K562 (cell line): ENCODE results near the gene SEMA5A. TPM values are rescaled to one million over a fixed set of nuclear protein-coding genes. Genes with fewer than 3 reads are reported as not detected.

Source experiments
- ATAC-seq: fragments of 200-7000 bp; cut with Tn5 transposase; 3 replicates; pipeline ENCODE4 v1.9.1; 2020; ENCODE audit warnings: moderate library complexity
- BruUV-seq: library from RNA; stranded (reverse); fragments of 400-500 nt; replicated peaks from 2 replicates; lab custom pipeline; 2021; lab: Mats Ljungman, UMichigan
- CTCF ChIA-PET: fragments of 300-600 bp; formaldehyde crosslinking; extraction: SDS; loops from one replicate; lab custom pipeline; 2021; ENCODE audit warnings: low intra/inter-chr PET ratio; lab: Yijun Ruan, JAX
- POLR2A ChIA-PET: fragments of 300-600, 350-650 bp; sonication (Branson Sonifier 250); formaldehyde crosslinking; extraction: SDS; loops from one replicate; lab custom pipeline; 2021; ENCODE audit warnings: antibody characterized with exemption, inconsistent platforms; lab: Yijun Ruan, JAX
- DNase-seq, 4 experiments: peaks; one replicate each; pipeline versions ENCODE4 v3.0.0 to v3.0.0-alpha.2; 2011 to 2018; ENCODE audit warnings: low spot score in 3 of 4, mixed read lengths in 3 of 4; ENCODE audit errors: extremely low read depth in 1 of 4
- FAIRE-seq: peaks from 2 replicates; lab custom pipeline; 2011; peaks lifted over from hg19 to GRCh38; lab: Jason Lieb, UNC
- H2AFZ ChIP-seq: 2 replicates; pipeline ENCODE4 v1.6.0; 2011; ENCODE audit warnings: low read depth, low read length, control low read depth, inconsistent platforms
- H3K27ac ChIP-seq: fragments of 200-600 bp; 3 replicates; pipeline ENCODE4 v1.8.0; 2011; ENCODE audit warnings: low read depth, mild to moderate bottlenecking, control low read depth, inconsistent platforms, low read length, moderate library complexity, mixed read lengths; ENCODE audit errors: extremely low read depth
- H3K27me3 ChIP-seq, 2 experiments: fragments of 300-600 bp in 1 of 2; 2 replicates in 1 of 2; 3 replicates in 1 of 2; pipeline versions ENCODE4 v1.6.0 to v1.8.0; 2011; ENCODE audit warnings: inconsistent platforms in 2 of 2, low read length in 2 of 2, mild to moderate bottlenecking in 1 of 2, mixed read lengths in 1 of 2, moderate library complexity in 1 of 2; ENCODE audit not compliant: control insufficient read depth in 2 of 2, insufficient read depth in 2 of 2
- H3K36me3 ChIP-seq: fragments of 300-600 bp; 3 replicates; pipeline ENCODE4 v1.8.0; 2011; ENCODE audit warnings: mild to moderate bottlenecking, low read length, inconsistent platforms; ENCODE audit not compliant: control insufficient read depth, insufficient read depth
- H3K4me1 ChIP-seq, 2 experiments: fragments of 200-600 bp in 1 of 2; replicated peaks in 1 of 2; 2 replicates in 1 of 2; 3 replicates in 1 of 2; pipeline versions ENCODE4 v1.5.1 to v1.8.0; 2011; ENCODE audit warnings: inconsistent platforms in 2 of 2, low read length in 2 of 2, mild to moderate bottlenecking in 1 of 2, mixed read lengths in 1 of 2, moderate library complexity in 1 of 2; ENCODE audit not compliant: control insufficient read depth in 2 of 2, insufficient read depth in 2 of 2
- H3K4me2 ChIP-seq: 2 replicates; pipeline ENCODE4 v1.6.1; 2011; ENCODE audit warnings: low read length, control low read depth, inconsistent platforms, mixed read lengths; ENCODE audit not compliant: insufficient read depth
- H3K4me3 ChIP-seq: fragments of 200-600 bp; sonication (generic), shearing (Covaris generic); 2 replicates; pipeline ENCODE4 v1.5.1; 2016; ENCODE audit warnings: control low read depth, inconsistent platforms
- H3K79me2 ChIP-seq: fragments of 200-600 bp; 3 replicates; pipeline ENCODE4 v1.8.0; 2011; ENCODE audit warnings: low read length, inconsistent platforms; ENCODE audit not compliant: control insufficient read depth, insufficient read depth
- H3K9ac ChIP-seq, 2 experiments: 2 replicates each; pipeline versions ENCODE4 v1.6.0 to v1.6.1; 2011; ENCODE audit warnings: low read depth in 2 of 2, low read length in 2 of 2, control low read depth in 1 of 2, inconsistent platforms in 1 of 2, mild to moderate bottlenecking in 1 of 2, mixed read lengths in 1 of 2; ENCODE audit not compliant: insufficient read depth in 1 of 2
- H3K9me1 ChIP-seq: one replicate; pipeline ENCODE4 v1.6.0; 2011; ENCODE audit warnings: inconsistent platforms, mild to moderate bottlenecking, low read length, moderate library complexity; ENCODE audit not compliant: control insufficient read depth, insufficient read depth
- H3K9me3 ChIP-seq: replicated peaks from 2 replicates; pipeline ENCODE4 v1.5.1; 2011; ENCODE audit warnings: low read depth, low read length, inconsistent platforms; ENCODE audit not compliant: control insufficient read depth, insufficient read depth
- H4K20me1 ChIP-seq: replicated peaks from 2 replicates; pipeline ENCODE4 v1.6.1; 2011; ENCODE audit warnings: low read length, inconsistent platforms, mixed read lengths; ENCODE audit not compliant: control insufficient read depth, insufficient read depth
- DLX4 ChIP-seq: fragments of 250-450 bp; sonication (Bioruptor Pico); IDR thresholded peaks from 2 replicates; pipeline ENCODE4 v1.6.1; 2021; ENCODE audit warnings: mild to moderate bottlenecking
- HINFP ChIP-seq: fragments of 450-650 bp; conservative IDR thresholded peaks from 2 replicates; pipeline ENCODE4 v1.6.1; 2016; ENCODE audit warnings: missing genetic modification characterization, low read depth, mild to moderate bottlenecking, control low read depth, missing compliant biosample characterization
- HMG20A ChIP-seq: fragments of 450-650 bp; formaldehyde crosslinking; conservative IDR thresholded peaks from 2 replicates; pipeline ENCODE4 v1.4.0; 2020; ENCODE audit warnings: mild to moderate bottlenecking, mixed read lengths
- HNRNPH1 ChIP-seq: fragments of 200-400 bp; formaldehyde crosslinking; optimal IDR thresholded peaks from 2 replicates; pipeline ENCODE3; 2017; ENCODE audit warnings: low read depth, mild to moderate bottlenecking, low read length, moderate library complexity
- KDM5B ChIP-seq: fragments of 200-600 bp; sonication (generic); IDR thresholded peaks from 2 replicates; pipeline ENCODE4 v1.6.1; 2012; ENCODE audit warnings: low read depth, mild to moderate bottlenecking, moderate library complexity, low read length, control low read depth, inconsistent platforms; ENCODE audit not compliant: insufficient replicate concordance
- KHSRP ChIP-seq: fragments of 450-650 bp; IDR thresholded peaks from 2 replicates; pipeline ENCODE4 v1.6.1; 2017
- MAFK ChIP-seq: IDR thresholded peaks from 2 replicates; pipeline ENCODE4 v1.6.1; 2011; ENCODE audit warnings: low read length, improper control_type of control experiment
- MCM3 ChIP-seq: fragments of 450-650 bp; IDR thresholded peaks from 2 replicates; pipeline ENCODE4 v1.6.1; 2016
- MEF2A ChIP-seq: IDR thresholded peaks from 2 replicates; pipeline ENCODE4 v1.6.1; 2011; ENCODE audit warnings: low read depth, mild to moderate bottlenecking, low read length, moderate library complexity; ENCODE audit not compliant: control insufficient read depth
- MXD1 ChIP-seq: fragments of 250-450 bp; sonication (Bioruptor Pico); IDR thresholded peaks from 2 replicates; pipeline ENCODE4 v1.8.0; 2021; ENCODE audit warnings: borderline replicate concordance, mild to moderate bottlenecking, moderate library complexity; ENCODE audit not compliant: poor library complexity, severe bottlenecking
- POLR2AphosphoS2 ChIP-seq: IDR thresholded peaks from 2 replicates; pipeline ENCODE4 v1.6.1; 2012; ENCODE audit warnings: low read length, improper control_type of control experiment
- POLR2H ChIP-seq: IDR thresholded peaks from 2 replicates; pipeline ENCODE4 v1.6.1; 2016; ENCODE audit warnings: missing genetic modification characterization, low read depth, mild to moderate bottlenecking, control low read depth, missing compliant biosample characterization, moderate library complexity
- PTBP1 ChIP-seq: fragments of 200-400 bp; formaldehyde crosslinking; IDR thresholded peaks from 2 replicates; pipeline ENCODE4 v1.6.1; 2017; ENCODE audit warnings: low read depth, low read length
- RNF219 ChIP-seq: fragments of 250-450 bp; sonication (Bioruptor Pico); IDR thresholded peaks from 2 replicates; pipeline ENCODE4 v1.5.0; 2022; ENCODE audit warnings: mild to moderate bottlenecking
- XRCC3 ChIP-seq: fragments of 450-650 bp; IDR thresholded peaks from 2 replicates; pipeline ENCODE4 v1.6.1; 2017; ENCODE audit warnings: mild to moderate bottlenecking, moderate library complexity
- ZBTB5 ChIP-seq: fragments of 450-650 bp; IDR thresholded peaks from 2 replicates; pipeline ENCODE4 v1.6.1; 2017; ENCODE audit warnings: antibody characterized with exemption
- ZNF41 ChIP-seq: fragments of 250-450 bp; sonication (Bioruptor Pico); conservative IDR thresholded peaks from 2 replicates; pipeline ENCODE4 v1.4.0; 2020; ENCODE audit warnings: mild to moderate bottlenecking
- ZNF668 ChIP-seq: fragments of 250-450 bp; sonication (Bioruptor Pico); IDR thresholded peaks from 2 replicates; pipeline ENCODE4 v1.8.0; 2022; ENCODE audit warnings: mild to moderate bottlenecking, inconsistent platforms
- WGBS: fragments of 100-300 bp; shearing (Covaris generic); methylation state at CpG from one replicate; pipeline ENCODE4 v1.1.6; 2016; ENCODE audit warnings: low coverage, mixed read lengths; ENCODE audit not compliant: insufficient coverage; ENCODE audit errors: missing lambda C conversion rate; 5-methylcytosine and 5-hydroxymethylcytosine counted together
- in situ Hi-C: fragments of 300-500 bp; cut with MboI; formaldehyde crosslinking; loops from 4 replicates; pipeline ENCODE4 v1.15.0; 2018; ENCODE audit warnings: inconsistent platforms, mixed read lengths
- intact Hi-C: fragments of 100-400 bp; cut with micrococcal nuclease; formaldehyde crosslinking; loops from 2 replicates; pipeline ENCODE4 v1.14.2; 2022
- polyA plus RNA-seq, 8 experiments: library from polyadenylated mRNA; depleted of rRNA in 4 of 8; stranded (reverse) in 5 of 8; unstranded in 3 of 8; fragments of >200 nt; fragmentation: Nextera tagmentation in 2 of 8; fragmentation: Illumina TruSeq in 1 of 8; extraction: Ambion mirVana in 2 of 8; extraction: Trizol in 1 of 8; gene quantifications; 2 replicates each; pipeline versions ENCODE4 v1.2.1 to v1.2.3, GENCODE V29; 2011 to 2014; ENCODE audit warnings: inconsistent platforms in 1 of 8, missing spikeins in 1 of 8
- total RNA-seq, 7 experiments: library from RNA; depleted of rRNA in 6 of 7; stranded (reverse); fragments of >200 nt in 6 of 7; fragmentation: Illumina TruSeq in 2 of 7; extraction: Trizol in 2 of 7; gene quantifications; 2 replicates each; pipeline versions ENCODE4 v1.2.1 to v1.2.3, GENCODE V29; 2011 to 2021; ENCODE audit warnings: low replicate concordance in 1 of 7

The SEMA5A gene
- total and polyA plus RNA-seq, 9 of the 15 experiments (the other 6 are each of a cell fraction or from before 2014, with no cell fraction given), result 0.02 TPM; not detected in 8

- FAIRE-seq (no peak), DNase-seq (no peak), ATAC-seq (no peak)
- ChIA-PET CTCF (no interaction called here), POLR2A (no interaction called here)
- intact Hi-C loops (no loop called here), in situ Hi-C loops (no loop called here)
- H3K4me1 ChIP-seq, result no peaks in the 10 kb centered on the region
- H3K4me3 ChIP-seq, result no peak overlapping the region
- H3K27me3 ChIP-seq, result no peaks in the 10 kb centered on the region
- no peak overlapping the region for H3K9ac ChIP-seq
- BruUV-seq, result no TSS peak
- no peaks in the 10 kb centered on the region for H4K20me1 ChIP-seq
- no peaks in the 10 kb centered on the region for H3K9me1 ChIP-seq
- H3K79me2 ChIP-seq, result no peaks in the 10 kb centered on the region
- WGBS, result under 1% methylated on average over 7 of the region's 7 CpGs
- H2AFZ ChIP-seq, result no peak overlapping the region
- H3K4me2 ChIP-seq, result no peak overlapping the region
- no peaks in the 10 kb centered on the region for H3K36me3 ChIP-seq
- no peak overlapping the region for H3K27ac ChIP-seq
- H3K9me3 ChIP-seq, result no peaks in the 10 kb centered on the region
- TF ChIP-seq DLX4 (CRISPR knock-in tag), result no peak
- no peak for TF ChIP-seq ZNF41 (CRISPR knock-in tag)
- TF ChIP-seq HNRNPH1, result no peak
- TF ChIP-seq MXD1 (CRISPR knock-in tag), result no peak
- no peak for TF ChIP-seq ZBTB5
- no peak for TF ChIP-seq HINFP (tag)
- TF ChIP-seq POLR2AphosphoS2, result no peak
- no peak for TF ChIP-seq MCM3
- TF ChIP-seq PTBP1, result no peak
- TF ChIP-seq MEF2A, result no peak
- no peak for TF ChIP-seq POLR2H (tag)
- no peak for TF ChIP-seq XRCC3
- TF ChIP-seq KHSRP, result no peak
- no peak for TF ChIP-seq MAFK
- no peak for TF ChIP-seq HMG20A
- no peak for TF ChIP-seq KDM5B
- no peak for TF ChIP-seq RNF219
- TF ChIP-seq ZNF668, result no peak
Measured at GRCh38 chr5:9288234-9288633, 257.6 kb downstream of the SEMA5A start.
